ENCODE data around the gene TRIM69.

The TRIM69 gene

GRCh38 chr15:44812029-44812517 is 75.7 kb downstream of the TRIM69 start:
- DNase-seq (ENCODE audit: low read depth), result no peak

DNA sequence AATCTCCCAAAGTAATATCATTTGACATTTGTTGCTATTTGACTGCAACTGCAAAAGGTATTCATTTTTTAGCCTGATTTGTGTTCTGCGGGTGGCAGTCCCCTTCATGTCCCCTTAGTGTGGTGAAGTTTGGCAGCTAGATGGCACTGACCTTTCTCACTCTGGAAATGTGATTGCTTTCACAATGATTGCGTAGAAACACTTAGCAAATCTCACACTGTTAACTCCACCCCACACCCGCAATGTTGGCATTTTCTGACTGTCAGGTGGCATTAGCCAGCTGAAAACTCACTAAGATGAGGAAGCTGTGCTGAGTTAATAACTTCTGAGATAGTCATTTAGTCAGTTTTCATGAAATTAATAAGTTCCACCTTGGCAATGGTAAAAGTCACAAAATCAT is 76.9 kb downstream of the TRIM69 start:
- TF ChIP-seq, protein P1, sequence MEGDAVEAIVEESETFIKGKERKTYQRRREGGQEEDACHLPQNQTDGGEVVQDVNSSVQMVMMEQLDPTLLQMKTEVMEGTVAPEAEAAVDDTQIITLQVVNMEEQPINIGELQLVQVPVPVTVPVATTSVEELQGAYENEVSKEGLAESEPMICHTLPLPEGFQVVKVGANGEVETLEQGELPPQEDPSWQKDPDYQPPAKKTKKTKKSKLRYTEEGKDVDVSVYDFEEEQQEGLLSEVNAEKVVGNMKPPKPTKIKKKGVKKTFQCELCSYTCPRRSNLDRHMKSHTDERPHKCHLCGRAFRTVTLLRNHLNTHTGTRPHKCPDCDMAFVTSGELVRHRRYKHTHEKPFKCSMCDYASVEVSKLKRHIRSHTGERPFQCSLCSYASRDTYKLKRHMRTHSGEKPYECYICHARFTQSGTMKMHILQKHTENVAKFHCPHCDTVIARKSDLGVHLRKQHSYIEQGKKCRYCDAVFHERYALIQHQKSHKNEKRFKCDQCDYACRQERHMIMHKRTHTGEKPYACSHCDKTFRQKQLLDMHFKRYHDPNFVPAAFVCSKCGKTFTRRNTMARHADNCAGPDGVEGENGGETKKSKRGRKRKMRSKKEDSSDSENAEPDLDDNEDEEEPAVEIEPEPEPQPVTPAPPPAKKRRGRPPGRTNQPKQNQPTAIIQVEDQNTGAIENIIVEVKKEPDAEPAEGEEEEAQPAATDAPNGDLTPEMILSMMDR (IDR thresholded peaks at IDR 0.05; ENCODE audit: insufficient read depth, low read depth, low read length, missing control alignments), result no peak
- peak; percentile 13 for DNase-seq (ENCODE audit: low read depth)

More at GRCh38 chr15:44812029-44812517, 75.7 kb downstream of the TRIM69 start:
- TF ChIP-seq, protein P1 (IDR thresholded peaks at IDR 0.05; ENCODE audit: insufficient read depth, low read depth, low read length, missing control alignments), result no peak
- H3K4me3 ChIP-seq (ENCODE audit: low read depth, low read length), result no peak overlapping the region

More for the DNA sequence above, 76.9 kb downstream of the TRIM69 start:
- no peak overlapping the region for H3K4me3 ChIP-seq (ENCODE audit: low read depth, low read length)

All from GM12865 (cell line).